H1 (cell line): ENCODE measurements around the gene PCSK4. TPM values are rescaled to one million over a fixed set of nuclear protein-coding genes. Genes with fewer than 3 reads are reported as not detected.
"Not testable (repeated sequence)": the region's sequence is repeated elsewhere in the genome, so short reads cannot be mapped to it uniquely, and the experiment has no call there.

Experiments used
- CTCF ChIA-PET: fragments of 300-600 bp; sonication (Branson Sonifier 250); formaldehyde crosslinking; loops from one replicate; lab custom pipeline; 2021; ENCODE audit not compliant: partially characterized antibody; lab: Charles Lee
- POLR2A ChIA-PET: fragments of 300-600 bp; sonication (Branson Sonifier 250); formaldehyde crosslinking; loops from one replicate; lab custom pipeline; 2021; ENCODE audit warnings: inconsistent platforms; ENCODE audit not compliant: partially characterized antibody; lab: Charles Lee
- DNase-seq, 2 experiments: peaks; one replicate each; pipeline versions ENCODE4 v3.0.0 to v3.0.0-alpha.2; 2010 to 2022; ENCODE audit warnings: low spot score in 2 of 2, low read depth in 1 of 2, mixed read lengths in 1 of 2
- FAIRE-seq: peaks from 2 replicates; lab custom pipeline; 2011; peaks lifted over from hg19 to GRCh38; lab: Jason Lieb, UNC
- H2AFZ ChIP-seq: 2 replicates; pipeline ENCODE4 v1.8.1; 2012; ENCODE audit warnings: low read length, inconsistent platforms
- H2AK5ac ChIP-seq: 2 replicates; pipeline ENCODE4 v1.6.1; 2013; ENCODE audit warnings: low read depth, low read length
- H2BK120ac ChIP-seq: replicated peaks from 2 replicates; pipeline ENCODE3; 2013; ENCODE audit warnings: low read depth, low read length, inconsistent platforms
- H2BK12ac ChIP-seq: 2 replicates; pipeline ENCODE4 v1.6.1; 2013; ENCODE audit warnings: low read depth, low read length
- H2BK15ac ChIP-seq: 2 replicates; pipeline ENCODE4 v1.6.1; 2013; ENCODE audit warnings: low read length
- H2BK20ac ChIP-seq: 2 replicates; pipeline ENCODE4 v1.6.1; 2013; ENCODE audit warnings: low read length
- H2BK5ac ChIP-seq: 2 replicates; pipeline ENCODE4 v1.6.1; 2013; ENCODE audit warnings: low read depth, low read length
- H3K14ac ChIP-seq: 2 replicates; pipeline ENCODE4 v1.6.1; 2013; ENCODE audit warnings: inconsistent platforms; ENCODE audit not compliant: insufficient read length
- H3K18ac ChIP-seq: 2 replicates; pipeline ENCODE4 v1.6.1; 2013; ENCODE audit warnings: low read length; ENCODE audit errors: extremely low read depth
- H3K23ac ChIP-seq: 2 replicates; pipeline ENCODE4 v1.6.1; 2013; ENCODE audit warnings: inconsistent platforms; ENCODE audit not compliant: insufficient read length
- H3K23me2 ChIP-seq: 2 replicates; pipeline ENCODE4 v1.6.1; 2013; ENCODE audit warnings: low read depth, low read length
- H3K27ac ChIP-seq: 2 replicates; pipeline ENCODE4 v1.6.1; 2011; ENCODE audit warnings: low read depth, low read length, inconsistent platforms
- H3K27me3 ChIP-seq, 4 experiments: replicated peaks in 1 of 4; 1 replicate in 1 of 4; 2 replicates in 3 of 4; pipeline versions ENCODE4 v1.6.1 to v1.8.1; 2011 to 2013; ENCODE audit warnings: low read length in 3 of 4, mild to moderate bottlenecking in 3 of 4, inconsistent platforms in 2 of 4, mixed read lengths in 2 of 4, moderate library complexity in 1 of 4; ENCODE audit not compliant: control insufficient read depth in 3 of 4, insufficient read depth in 3 of 4; ENCODE audit errors: extremely low read depth in 1 of 4
- H3K36me3 ChIP-seq, 4 experiments: 2 replicates each; pipeline versions ENCODE4 v1.6.1 to v1.8.1; 2011 to 2013; ENCODE audit warnings: mild to moderate bottlenecking in 4 of 4, low read length in 3 of 4, moderate library complexity in 2 of 4, control low read depth in 1 of 4, inconsistent platforms in 1 of 4; ENCODE audit not compliant: insufficient read depth in 4 of 4, control insufficient read depth in 2 of 4
- H3K4ac ChIP-seq: replicated peaks from 2 replicates; pipeline ENCODE3; 2013; ENCODE audit warnings: low read length, low read depth, mixed read lengths, inconsistent platforms; ENCODE audit not compliant: insufficient read length
- H3K4me1 ChIP-seq, 4 experiments: replicated peaks in 1 of 4; 1 replicate in 1 of 4; 2 replicates in 3 of 4; pipeline versions ENCODE4 v1.6.1 to v1.8.1; 2011 to 2013; ENCODE audit warnings: low read length in 3 of 4, inconsistent platforms in 2 of 4, mixed read lengths in 1 of 4; ENCODE audit not compliant: insufficient read depth in 4 of 4, control insufficient read depth in 3 of 4
- H3K4me2 ChIP-seq, 2 experiments: 2 replicates each; pipeline versions ENCODE4 v1.6.1 to v1.8.1; 2011 to 2013; ENCODE audit warnings: low read depth in 2 of 2, low read length in 2 of 2, control low read depth in 1 of 2, inconsistent platforms in 1 of 2, mild to moderate bottlenecking in 1 of 2; ENCODE audit not compliant: insufficient read depth in 1 of 2
- H3K4me3 ChIP-seq, 4 experiments: fragments of 200-600, 300-600 bp in 1 of 4; sonication (generic), shearing (Covaris generic), sonication (Bioruptor Twin) in 1 of 4; 2 replicates each; pipeline versions ENCODE4 v1.5.1 to v1.8.1; 2011 to 2016; ENCODE audit warnings: low read length in 4 of 4, low read depth in 3 of 4, control low read depth in 2 of 4, inconsistent platforms in 2 of 4, mild to moderate bottlenecking in 2 of 4, mixed read lengths in 1 of 4, moderate library complexity in 1 of 4; ENCODE audit not compliant: insufficient read depth in 2 of 4; ENCODE audit errors: extremely low read depth in 1 of 4
- H3K56ac ChIP-seq: replicated peaks from 2 replicates; pipeline ENCODE3; 2013; ENCODE audit warnings: low read depth, mild to moderate bottlenecking, mixed read lengths, low read length, inconsistent platforms; ENCODE audit not compliant: insufficient read length
- H3K79me1 ChIP-seq: 2 replicates; pipeline ENCODE4 v1.6.1; 2013; ENCODE audit warnings: low read depth, low read length, control low read depth
- H3K79me2 ChIP-seq, 2 experiments: 2 replicates each; pipeline versions ENCODE4 v1.6.1 to v1.8.1; 2012 to 2013; ENCODE audit warnings: low read length in 2 of 2, mild to moderate bottlenecking in 2 of 2, inconsistent platforms in 1 of 2; ENCODE audit not compliant: insufficient read depth in 2 of 2, control insufficient read depth in 1 of 2
- H3K9ac ChIP-seq, 4 experiments: replicated peaks in 1 of 4; 1 replicate in 1 of 4; 2 replicates in 3 of 4; pipeline versions ENCODE4 v1.6.1 to v1.8.1; 2011 to 2013; ENCODE audit warnings: low read depth in 3 of 4, low read length in 3 of 4, control low read depth in 2 of 4, mild to moderate bottlenecking in 2 of 4, moderate library complexity in 2 of 4, inconsistent platforms in 1 of 4; ENCODE audit errors: extremely low read depth in 1 of 4
- H3K9me3 ChIP-seq, 2 experiments: 2 replicates each; pipeline versions ENCODE4 v1.6.1 to v1.8.1; 2012 to 2013; ENCODE audit warnings: mild to moderate bottlenecking in 2 of 2, moderate library complexity in 2 of 2, control low read depth in 1 of 2, inconsistent platforms in 1 of 2, low read depth in 1 of 2, low read length in 1 of 2, mixed read lengths in 1 of 2; ENCODE audit not compliant: insufficient read depth in 2 of 2
- H4K20me1 ChIP-seq, 2 experiments: replicated peaks in 1 of 2; 2 replicates each; pipeline versions ENCODE3 to v1.8.1; 2011 to 2013; ENCODE audit warnings: inconsistent platforms in 2 of 2, low read length in 2 of 2, mild to moderate bottlenecking in 1 of 2; ENCODE audit not compliant: insufficient read depth in 2 of 2, control insufficient read depth in 1 of 2
- H4K5ac ChIP-seq: 2 replicates; pipeline ENCODE4 v1.6.1; 2013; ENCODE audit warnings: low read length, low read depth, mixed read lengths, inconsistent platforms; ENCODE audit not compliant: insufficient read length
- H4K8ac ChIP-seq: 2 replicates; pipeline ENCODE4 v1.8.0; 2013; ENCODE audit warnings: mild to moderate bottlenecking, moderate library complexity, low read length, inconsistent platforms; ENCODE audit not compliant: insufficient read depth; ENCODE audit errors: extremely low read depth
- H4K91ac ChIP-seq: replicated peaks from 2 replicates; pipeline ENCODE3; 2013; ENCODE audit warnings: low read length, mixed read lengths, inconsistent platforms; ENCODE audit not compliant: insufficient read length
- whole genome bisulfite sequencing, 2 experiments: shearing (Covaris generic) in 1 of 2; methylation state at CpG; one replicate each; pipeline versions ENCODE4 v1.1.6 to v1.1.7; 2013 to 2015; ENCODE audit warnings: low lambda C conversion rate in 2 of 2, mixed read lengths in 2 of 2, inconsistent platforms in 1 of 2, low coverage in 1 of 2, missing lambda C conversion rate in 1 of 2; ENCODE audit not compliant: insufficient replicate concordance in 2 of 2, insufficient coverage in 1 of 2, insufficient read length in 1 of 2; ENCODE audit errors: extremely low coverage in 1 of 2, missing lambda C conversion rate in 1 of 2; 5-methylcytosine and 5-hydroxymethylcytosine counted together
- polyA plus RNA-seq, 7 experiments: library from polyadenylated mRNA; depleted of rRNA in 3 of 7; stranded (reverse) in 5 of 7; unstranded in 2 of 7; fragments of >200 nt in 5 of 7; fragments of 200-250 nt in 2 of 7; gene quantifications; 1 replicate in 5 of 7; 2 replicates in 1 of 7; 4 replicates in 1 of 7; pipeline versions ENCODE4 v1.2.1 to v1.2.3, GENCODE V29; 2011 to 2013; ENCODE audit warnings: missing spikeins in 2 of 7, mixed read lengths in 2 of 7
- total RNA-seq: library from RNA; stranded (reverse); fragmentation: NEBNext Ultra II Directional; extraction: Animal tissue kit (Norgen Biotek cat#: 25700); gene quantifications from 2 replicates; pipeline ENCODE4 v1.2.1, GENCODE V29; 2021

Gene PCSK4
- total and polyA plus RNA-seq, 2 of the 8 experiments (the other 6 are each of a cell fraction or from before 2014, with no cell fraction given): 9.8 to 10.7 TPM

DNA sequence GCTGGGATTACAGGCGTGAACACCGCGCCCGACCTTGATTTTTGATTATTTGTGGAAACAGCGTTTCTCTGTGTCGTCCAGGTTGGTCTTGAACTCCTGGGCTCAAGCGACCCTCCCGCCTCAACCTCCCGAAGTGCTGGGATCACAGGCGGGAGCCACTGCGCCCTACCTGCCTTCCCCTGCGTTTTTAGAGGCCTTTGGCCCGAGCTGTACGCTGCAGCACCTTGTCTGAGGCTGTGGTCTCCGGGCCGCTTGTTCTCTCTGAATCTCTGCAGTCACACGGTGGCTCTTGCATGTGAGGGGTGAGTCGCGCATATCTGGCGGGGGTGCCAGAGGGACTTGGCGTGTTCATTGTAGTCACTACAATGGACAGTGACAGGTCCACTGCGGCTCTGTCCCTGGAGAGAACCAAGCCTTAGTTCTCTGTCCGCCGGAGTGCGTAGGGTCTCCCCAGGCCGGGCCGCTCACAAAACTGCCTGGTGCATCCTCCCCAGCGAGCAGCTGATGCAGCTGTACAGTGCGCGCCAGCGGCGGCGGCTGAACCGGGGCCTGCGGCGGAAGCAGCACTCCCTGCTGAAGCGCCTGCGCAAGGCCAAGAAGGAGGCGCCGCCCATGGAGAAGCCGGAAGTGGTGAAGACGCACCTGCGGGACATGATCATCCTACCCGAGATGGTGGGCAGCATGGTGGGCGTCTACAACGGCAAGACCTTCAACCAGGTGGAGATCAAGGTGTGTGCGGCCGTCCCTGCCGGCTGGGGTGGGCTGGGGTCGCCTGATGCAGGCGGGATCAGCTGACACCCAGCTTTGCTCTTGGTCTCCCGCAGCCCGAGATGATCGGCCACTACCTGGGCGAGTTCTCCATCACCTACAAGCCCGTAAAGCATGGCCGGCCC, 50.4 kb downstream of the PCSK4 start:
- H2AK5ac ChIP-seq, H2BK20ac ChIP-seq, H3K23me2 ChIP-seq, H3K56ac ChIP-seq, H2BK120ac ChIP-seq, H3K4me1 ChIP-seq, H4K91ac ChIP-seq, H4K8ac ChIP-seq, H3K27me3 ChIP-seq, H2AFZ ChIP-seq, H3K23ac ChIP-seq, DNase-seq, H3K27ac ChIP-seq, H3K9me3 ChIP-seq, H3K4ac ChIP-seq, H3K79me1 ChIP-seq, H2BK15ac ChIP-seq, H2BK12ac ChIP-seq, H4K5ac ChIP-seq, H3K18ac ChIP-seq, H3K14ac ChIP-seq, FAIRE-seq: not testable (repeated sequence)
- Histone ChIP-seq H3K9ac (peak overlapping the region; percentile 63 to 97 (median 94)), H3K4me3 (peak overlapping the region; percentile 72 to 97 (median 90)), H3K36me3 (peaks cover 26 to 44% (median 29%) of the 10 kb centered on the region in 4 experiments), H3K79me2 (peaks cover 2 to 24% of the 10 kb centered on the region in 2 experiments; a peak in 3 of 4 replicates), H4K20me1 (peaks cover 23 to 29% of the 10 kb centered on the region in 2 experiments), H2BK5ac (peak overlapping the region; percentile 9; the same call in 1 of the 2 replicates), H3K4me2 (peak overlapping the region; percentile 74 to 75)
- WGBS, 2 experiments: 86% methylated on average over 57 of the region's 57 CpGs; no CpG with 5 or more reads in 1 of the 2 experiments
- CTCF ChIA-PET: interaction anchor here (0.6 to 1.2 kb wide), 4 partner anchors 16 to 159 kb away, joined by 3 read pairs; no protein-coding TSS in a partner anchor
- POLR2A ChIA-PET: interaction anchor here (0.8 to 7.6 kb wide), 23 partner anchors 9 to 213 kb away, joined by 3 to 109 read pairs (median 3); partner anchors contain the start of genes APC2, CIRBP, REEP6 and TCF3
